ENCODE results near the gene EGFL8. TPM values are rescaled to one million over a fixed set of nuclear protein-coding genes. Genes with fewer than 3 reads are reported as not detected.

Gene EGFL8
- polyA plus RNA-seq, 3 donors: 24.0 to 44.4 (median 24.3) TPM

DNA sequence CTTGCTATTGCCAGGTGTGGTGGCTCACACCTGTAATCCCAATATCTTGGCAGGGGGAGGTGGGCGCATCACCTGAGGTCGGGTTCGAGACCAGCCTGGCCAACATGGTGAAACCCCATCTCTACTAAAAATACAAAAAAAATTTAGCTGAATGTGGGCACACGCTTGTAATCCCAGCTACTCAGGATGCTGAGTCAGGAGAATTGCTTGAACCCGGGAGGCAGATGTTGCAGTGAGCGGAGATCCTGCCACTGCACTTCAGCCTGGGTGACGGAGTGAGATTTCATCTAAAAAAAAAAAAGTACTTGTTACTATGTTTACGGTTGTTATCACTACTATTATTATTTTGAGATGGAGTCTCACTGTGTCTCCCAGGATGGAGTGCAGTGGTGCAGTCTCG, 7.5 kb upstream of the EGFL8 start:
- no peak for DNase-seq (ENCODE audit: extremely low read depth in 1 of 11, low read depth in 9 of 11, low spot score in 4 of 11)

DNA sequence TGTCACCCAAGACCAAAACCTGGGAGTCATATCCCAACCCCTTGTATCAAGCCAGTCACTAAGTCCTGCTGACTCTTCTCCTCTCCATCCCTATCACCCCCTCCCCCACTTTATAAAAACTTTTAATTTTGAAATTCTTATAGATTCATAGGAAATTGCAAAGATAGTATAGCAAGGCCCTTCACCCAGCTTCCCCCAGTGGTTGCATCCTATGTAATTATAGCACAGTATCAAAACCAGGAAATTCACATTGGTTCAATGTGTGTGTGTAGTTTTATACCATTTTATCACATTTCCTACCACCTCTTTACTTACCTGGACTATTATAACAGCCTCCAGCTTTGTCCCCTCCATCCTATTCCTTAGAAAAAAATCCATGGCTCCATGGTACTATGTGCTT, 6.3 kb upstream of the EGFL8 start:
- no peak for DNase-seq (ENCODE audit: extremely low read depth in 1 of 11, low read depth in 9 of 11, low spot score in 4 of 11)

DNA sequence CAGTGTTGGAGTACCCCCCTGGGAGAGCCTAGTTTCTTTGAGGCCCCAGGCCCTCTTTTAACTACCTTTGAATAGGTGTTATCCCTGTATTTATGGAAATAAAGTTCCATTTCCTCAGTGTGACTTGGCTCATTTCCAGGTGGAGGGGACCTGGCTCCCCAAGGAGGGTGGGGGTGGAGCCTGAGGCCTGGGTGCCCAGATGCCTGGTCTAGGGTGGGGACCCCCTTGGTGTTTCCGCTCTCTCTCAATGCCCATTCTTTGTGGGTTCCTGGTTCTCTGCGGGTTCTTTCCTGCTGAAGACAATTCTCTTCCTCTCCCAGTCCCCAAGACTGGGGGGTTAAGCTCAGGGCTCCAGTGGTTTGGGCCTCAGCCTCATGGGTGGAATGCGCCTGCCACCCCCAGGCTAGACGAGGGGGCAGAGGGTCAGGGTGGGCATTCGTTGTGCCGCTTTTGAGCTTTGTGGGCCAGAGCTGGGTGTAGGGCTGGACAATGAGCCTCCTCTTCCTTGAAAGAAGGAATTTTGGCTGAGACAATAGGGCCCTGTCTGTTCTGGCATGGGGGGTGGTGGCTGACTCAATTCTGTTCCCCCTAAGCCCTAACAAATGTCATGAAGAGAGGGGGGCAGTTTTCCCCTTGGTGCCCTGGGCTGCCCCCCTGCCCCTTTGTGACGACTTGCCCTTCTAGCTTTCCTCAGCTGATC, 686 bp upstream of the EGFL8 start:
- no peak for DNase-seq (ENCODE audit: extremely low read depth in 1 of 11, low read depth in 9 of 11, low spot score in 4 of 11)

DNA sequence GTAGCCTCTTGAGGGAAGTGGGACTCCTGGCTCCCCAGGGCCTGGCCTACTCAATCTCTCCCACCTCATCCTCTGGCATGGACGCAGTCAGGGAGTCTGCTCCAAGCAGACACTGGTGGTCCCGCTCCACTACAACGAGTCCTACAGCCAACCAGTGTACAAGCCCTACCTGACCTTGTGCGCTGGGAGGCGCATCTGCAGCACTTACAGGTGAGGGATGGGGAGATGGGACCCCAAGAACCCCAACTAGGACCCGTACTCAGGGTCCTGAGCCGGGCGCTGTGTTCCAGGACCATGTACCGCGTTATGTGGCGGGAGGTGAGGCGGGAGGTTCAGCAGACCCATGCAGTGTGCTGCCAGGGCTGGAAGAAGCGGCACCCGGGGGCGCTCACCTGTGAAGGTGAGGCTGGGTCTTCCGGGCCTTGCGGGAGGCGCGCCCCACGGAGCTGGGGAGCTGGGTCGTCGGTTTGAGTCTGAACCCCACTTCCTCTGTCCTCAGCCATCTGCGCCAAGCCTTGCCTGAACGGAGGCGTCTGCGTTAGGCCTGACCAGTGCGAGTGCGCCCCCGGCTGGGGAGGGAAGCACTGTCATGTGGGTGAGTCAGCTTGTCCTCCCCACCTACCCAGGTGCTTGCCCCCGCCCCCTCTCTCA, 2.1 kb downstream of the EGFL8 start:
- no peak for DNase-seq (ENCODE audit: extremely low read depth in 1 of 11, low read depth in 9 of 11, low spot score in 4 of 11)

DNA sequence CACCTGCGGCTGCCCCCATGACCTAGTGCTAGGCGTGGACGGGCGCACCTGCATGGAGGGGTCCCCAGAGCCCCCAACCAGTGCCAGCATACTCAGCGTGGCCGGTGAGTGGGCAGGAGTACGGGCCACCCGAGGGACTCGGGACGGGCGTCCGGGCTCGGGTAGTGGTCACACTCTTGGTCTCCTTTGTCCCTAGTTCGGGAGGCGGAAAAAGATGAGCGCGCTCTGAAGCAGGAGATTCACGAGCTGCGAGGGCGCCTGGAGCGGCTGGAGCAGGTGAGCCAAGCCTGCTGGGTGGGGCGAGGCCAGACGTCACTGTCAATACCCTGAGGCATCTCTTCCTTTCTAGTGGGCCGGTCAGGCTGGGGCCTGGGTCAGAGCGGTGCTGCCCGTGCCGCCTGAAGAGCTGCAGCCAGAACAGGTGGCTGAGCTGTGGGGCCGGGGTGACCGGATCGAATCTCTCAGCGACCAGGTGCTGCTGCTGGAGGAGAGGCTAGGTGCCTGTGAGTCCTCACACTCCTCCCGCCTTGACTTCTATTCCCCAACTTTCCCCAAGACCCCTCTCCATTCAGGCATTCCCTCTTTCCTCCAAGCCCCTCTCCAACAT, 2.9 kb downstream of the EGFL8 start:
- no peak for DNase-seq (ENCODE audit: extremely low read depth in 1 of 11, low read depth in 9 of 11, low spot score in 4 of 11)

DNA sequence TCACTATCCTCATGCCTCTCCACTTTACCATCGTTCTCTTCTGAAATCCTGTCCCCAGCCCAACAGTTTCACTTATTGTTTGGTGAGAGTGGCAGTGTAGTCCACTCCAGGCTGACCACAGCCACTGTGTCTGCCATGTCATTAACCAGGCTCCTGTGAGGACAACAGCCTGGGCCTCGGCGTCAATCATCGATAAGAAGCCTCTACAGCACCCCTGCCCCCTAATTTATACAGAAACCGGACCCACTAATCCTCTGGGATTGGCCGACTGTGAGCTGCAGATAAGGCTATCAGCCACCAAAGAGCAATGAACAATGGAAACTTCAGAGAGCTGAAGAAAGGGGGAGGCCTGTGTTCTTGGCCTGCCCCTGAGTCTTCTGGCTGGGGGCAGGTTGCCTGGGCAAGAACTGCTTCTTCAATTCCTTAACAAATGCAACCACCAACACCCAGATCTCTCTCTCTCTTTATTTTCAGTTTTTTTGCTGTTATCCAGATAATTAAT, 3.4 kb downstream of the EGFL8 start:
- no peak for DNase-seq (ENCODE audit: extremely low read depth in 1 of 11, low read depth in 9 of 11, low spot score in 4 of 11)

DNA sequence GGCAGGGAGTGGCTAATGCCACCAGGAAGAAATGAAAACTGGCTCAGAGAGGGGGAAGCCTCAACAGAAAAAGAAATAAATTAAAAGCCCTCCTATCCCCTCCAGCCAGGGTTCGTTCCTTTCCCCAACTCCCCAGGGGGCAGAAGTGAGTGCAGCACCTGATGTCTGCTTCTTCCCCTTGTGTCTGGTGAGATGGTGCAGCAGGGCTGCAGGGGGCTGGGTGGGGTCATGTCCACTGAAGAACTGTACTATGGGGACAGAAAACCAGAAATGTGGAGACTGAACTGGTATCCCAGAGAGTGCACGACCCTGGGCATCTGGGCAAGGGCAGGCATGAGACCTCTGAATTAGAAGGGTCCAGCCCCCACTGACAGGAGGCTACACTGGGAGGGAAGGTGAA, 4.0 kb downstream of the EGFL8 start:
- no peak for DNase-seq (ENCODE audit: extremely low read depth in 1 of 11, low read depth in 9 of 11, low spot score in 4 of 11)

DNA sequence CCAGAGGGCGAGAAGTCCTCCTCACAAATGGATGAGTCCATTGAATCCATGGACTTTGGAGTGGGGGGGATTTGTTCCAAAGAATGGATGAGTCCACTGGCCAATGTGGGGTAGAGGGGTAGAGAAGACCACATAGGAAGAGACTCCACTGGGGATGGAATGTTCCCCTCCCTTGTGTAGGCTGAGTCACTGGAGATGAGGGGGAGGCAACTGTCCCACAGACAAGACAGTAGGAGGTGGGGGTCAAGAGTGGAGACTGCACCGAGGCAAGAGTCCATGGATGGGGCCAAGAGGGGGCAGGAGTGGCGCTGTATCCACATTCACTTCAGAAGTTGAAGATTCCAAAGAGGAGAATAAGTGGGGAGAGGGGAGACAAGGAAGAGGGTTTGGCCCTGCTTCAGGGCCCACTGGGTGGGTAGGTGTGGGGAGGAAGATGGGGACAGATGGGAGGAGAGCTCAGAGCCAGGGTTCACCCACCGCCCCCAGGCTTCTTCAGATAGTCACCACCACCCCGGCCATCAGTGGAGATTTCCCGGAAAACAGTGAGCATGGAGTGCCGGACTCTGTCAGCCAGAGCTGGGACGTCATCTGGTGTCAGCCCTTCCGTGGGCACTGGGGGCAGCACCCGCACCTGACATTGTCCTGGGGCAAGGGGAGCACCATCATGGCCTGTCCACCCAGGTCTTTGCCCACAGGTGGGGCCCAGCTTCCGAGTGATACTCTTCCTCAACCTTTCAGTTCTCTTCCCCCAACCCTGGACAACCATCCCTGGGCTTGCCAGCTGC, 4.6 kb downstream of the EGFL8 start:
- DNase-seq (ENCODE audit: extremely low read depth in 1 of 11, low read depth in 9 of 11, low spot score in 4 of 11): no peak

DNA sequence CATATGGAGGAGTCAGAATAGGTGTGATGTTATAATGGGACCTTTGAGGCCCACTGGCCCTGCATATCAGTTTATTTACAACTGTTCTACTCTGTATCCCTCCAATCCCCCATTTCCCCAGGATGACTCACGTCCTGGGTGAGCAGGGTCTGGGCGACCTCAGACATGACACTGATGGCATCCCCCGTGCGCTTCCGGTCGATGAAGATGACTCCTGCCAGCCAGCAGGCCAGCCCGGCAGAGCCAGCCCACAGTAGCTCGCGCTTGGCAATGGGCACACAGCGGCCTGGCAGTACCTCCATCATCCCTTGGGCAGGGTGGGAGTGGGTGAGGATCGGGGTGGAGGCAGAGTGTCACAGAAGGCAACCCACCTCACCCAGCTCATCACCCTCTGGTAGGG, 5.9 kb downstream of the EGFL8 start:
- DNase-seq (ENCODE audit: extremely low read depth in 1 of 11, low read depth in 9 of 11, low spot score in 4 of 11): no peak

DNA sequence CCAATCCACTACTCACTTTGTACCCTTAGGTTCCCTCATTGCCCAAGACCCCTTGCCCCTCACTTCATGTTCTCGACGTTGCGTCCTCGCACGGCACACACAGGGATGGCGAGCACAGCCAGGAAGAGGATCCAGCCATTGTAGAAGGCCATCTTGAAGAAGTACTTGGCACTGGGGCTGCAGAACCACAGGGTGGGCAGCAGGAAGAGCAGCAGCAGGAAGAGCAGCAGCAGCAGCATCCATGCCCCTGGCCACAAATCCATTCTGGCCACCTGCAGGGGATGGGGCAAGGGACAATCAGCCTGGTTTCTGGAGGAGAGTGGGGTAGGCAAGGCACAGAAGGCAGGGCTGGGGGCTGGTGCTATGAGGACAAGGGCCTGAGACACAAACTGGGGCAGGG, 6.8 kb downstream of the EGFL8 start:
- no peak for DNase-seq (ENCODE audit: extremely low read depth in 1 of 11, low read depth in 9 of 11, low spot score in 4 of 11)

DNA sequence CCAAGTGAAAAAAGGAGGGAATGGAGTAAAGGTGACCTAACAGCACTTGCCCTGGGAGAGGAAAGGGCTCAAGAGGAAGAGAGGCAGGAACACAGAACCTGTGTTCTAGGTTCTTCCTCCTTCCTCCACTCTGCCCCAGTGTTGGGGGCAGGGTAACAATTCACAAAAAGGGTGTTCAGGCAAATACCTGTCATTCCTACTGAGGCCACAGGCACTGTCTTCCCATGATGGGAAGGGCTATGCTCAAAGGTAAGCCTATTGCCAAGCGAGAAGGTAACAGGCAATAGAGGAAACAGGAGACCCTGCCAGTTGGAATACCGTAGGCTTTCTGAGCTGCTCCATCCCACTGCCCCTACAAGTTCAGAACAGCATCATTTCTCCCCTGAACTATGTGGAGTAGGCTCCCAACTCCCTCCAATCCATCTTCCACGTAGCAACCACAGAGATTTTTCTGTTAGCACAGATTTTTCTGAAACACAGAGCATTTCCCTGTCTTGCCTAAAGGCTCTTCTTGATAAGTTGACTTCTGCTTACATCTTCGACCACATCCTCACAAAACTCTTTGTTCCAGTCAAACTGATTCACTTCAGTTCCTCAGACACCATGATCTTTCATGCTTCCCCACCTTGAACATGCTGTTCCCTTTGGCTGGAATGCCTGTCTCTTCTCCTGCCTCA, 8.8 kb downstream of the EGFL8 start:
- DNase-seq (ENCODE audit: extremely low read depth in 1 of 11, low read depth in 9 of 11, low spot score in 4 of 11): no peak

DNA sequence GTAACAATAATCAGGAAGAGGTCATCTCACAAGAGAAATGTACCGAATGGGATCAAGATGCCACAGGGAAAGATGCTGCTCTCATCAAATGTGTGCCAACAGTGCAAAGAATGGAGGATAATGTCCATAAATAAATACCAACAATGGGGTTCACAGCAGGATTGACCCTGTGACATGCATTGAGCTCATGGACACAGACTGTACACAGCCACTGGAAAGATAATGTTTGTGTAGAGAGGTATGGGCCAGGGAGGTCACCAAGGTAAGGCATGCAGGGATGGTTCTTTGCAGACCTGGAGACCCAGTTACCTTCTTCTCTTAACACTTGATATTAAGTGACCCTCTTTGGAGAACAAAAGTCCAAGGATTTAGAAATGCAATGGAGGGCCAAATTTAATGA, 10.0 kb downstream of the EGFL8 start:
- no peak for DNase-seq (ENCODE audit: extremely low read depth in 1 of 11, low read depth in 9 of 11, low spot score in 4 of 11)

DNA sequence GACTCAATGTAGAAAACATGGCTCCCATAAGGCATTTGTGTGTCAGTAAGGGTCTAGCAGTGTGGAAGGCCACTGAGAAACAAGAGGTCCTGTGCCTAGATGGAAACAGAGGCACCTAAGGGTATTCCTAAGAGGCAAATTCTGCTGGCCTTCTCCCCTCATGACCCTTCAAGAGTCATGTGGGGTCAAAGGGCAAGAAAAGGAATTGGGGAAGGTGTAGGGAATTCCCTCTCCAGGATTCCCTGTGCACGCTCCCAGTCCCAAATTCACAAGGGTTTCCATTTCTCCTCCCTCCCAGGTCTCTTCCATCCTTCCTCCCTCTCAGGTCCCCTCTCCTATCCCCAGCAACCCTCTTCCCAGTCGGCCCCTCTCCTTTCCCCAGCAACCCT, 10.9 kb downstream of the EGFL8 start:
- DNase-seq (ENCODE audit: extremely low read depth in 1 of 11, low read depth in 9 of 11, low spot score in 4 of 11): no peak

DNA sequence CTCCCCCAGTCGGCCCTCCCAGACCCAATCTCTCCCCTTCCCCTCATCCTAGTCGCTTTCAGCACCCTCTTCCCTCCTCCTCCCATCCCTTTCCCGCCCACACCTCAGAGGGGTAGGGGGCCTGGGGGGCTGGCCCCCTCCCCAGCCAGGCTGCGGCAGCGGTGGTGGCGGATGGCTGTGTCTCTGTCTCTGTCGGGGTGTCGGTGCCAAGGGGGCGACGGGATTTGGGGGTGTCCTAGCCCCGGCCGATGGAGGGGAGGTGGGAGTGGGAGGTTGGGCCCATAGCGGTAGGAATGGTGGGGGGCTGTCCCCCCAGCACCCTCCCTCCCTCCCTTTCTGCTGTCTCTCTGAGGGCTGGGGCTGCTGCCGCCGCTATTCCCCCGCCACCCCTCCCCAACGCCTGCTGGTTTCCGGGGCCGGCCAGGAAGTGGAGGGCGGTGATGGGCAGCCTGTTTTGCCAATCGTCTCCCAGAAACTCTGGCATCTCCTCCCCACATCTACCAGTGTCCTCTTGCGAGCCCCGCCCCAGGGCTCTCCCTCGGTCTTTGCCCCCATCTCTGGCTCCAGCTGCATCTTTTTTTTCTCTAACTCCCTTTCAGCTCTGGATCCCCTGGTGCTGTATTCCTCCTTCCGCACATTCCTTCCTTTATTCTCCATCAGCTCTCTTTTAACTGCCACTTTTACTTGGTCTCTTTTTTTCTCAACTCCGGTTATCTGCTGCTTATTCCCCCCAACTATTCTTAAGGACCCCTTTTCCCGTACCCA, 11.5 kb downstream of the EGFL8 start, which contains the start of gene AGPAT1:
Gene AGPAT1, minus strand, starts transcription at position 374 of the 765 bp plus-strand sequence. CDS start 4,588 bp downstream, outside the sequence.
- peak; percentile 88 to 99 (median 96) for DNase-seq (ENCODE audit: extremely low read depth in 1 of 11, low read depth in 9 of 11, low spot score in 4 of 11)

DNA sequence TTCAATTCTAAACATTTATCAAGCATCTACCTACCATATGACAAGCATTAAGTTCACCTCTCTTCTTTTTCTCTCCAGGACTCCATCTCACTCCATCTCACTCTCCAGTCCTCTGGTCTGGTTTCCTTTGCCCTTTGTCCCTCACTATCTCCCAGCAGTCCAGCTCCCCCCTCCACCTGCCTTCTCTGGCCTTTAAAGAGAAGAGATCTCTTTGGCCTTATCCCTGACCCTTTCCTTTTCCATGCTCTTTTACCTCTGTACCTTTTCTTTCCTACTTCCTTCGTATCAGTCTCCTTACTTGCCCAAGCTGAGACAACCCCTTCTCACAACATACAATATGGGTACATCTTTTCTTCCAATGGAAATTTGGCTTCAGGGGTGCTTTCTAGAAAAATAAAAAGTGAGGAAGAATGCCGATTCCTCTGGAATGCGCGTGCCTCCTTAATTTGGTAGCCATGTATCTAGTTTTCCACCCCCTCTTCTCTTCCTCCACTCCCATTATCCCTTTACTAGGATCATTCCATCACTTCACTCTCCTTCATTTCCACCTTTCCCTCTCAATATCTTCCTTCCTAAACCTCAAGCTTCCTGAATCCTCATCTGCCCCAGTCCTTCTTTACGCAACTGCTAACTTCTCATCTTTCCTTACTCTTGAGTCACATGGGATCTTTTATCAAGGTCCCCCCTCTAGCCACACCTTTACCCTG, 12.2 kb downstream of the EGFL8 start:
- no peak for DNase-seq (ENCODE audit: extremely low read depth in 1 of 11, low read depth in 9 of 11, low spot score in 4 of 11)

DNA sequence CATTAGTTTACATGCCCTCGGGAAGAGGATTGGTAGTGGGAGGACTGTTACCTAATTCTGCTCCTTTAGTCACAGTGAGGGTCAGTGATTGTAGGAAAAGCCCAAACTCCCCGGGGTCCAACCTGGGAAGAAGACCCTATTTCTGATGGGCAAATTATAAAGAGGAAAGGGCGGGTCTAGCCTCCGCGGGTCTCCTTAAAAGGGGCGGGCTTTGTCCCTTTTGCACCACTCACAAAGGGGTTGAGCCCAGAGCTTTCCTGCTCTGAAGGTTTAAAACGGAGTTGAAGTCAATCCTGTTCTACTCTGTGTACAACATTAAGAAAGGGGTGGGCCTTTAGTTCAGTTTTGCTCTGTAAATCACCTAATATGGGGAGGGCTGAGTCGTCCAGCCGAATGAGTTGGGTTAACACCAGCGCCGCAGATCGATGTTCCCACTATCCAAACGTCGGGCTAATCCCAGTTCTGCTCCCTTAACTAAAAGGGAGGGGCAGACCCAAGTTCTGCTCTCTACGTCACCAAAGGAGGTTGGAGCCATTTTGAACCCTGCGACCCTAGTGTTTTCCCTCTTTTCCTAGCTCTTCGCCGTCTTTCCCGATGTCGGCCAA, 12.9 kb downstream of the EGFL8 start:
- peak in 1 of 11 donors; percentile 67 for DNase-seq (ENCODE audit: extremely low read depth in 1 of 11, low read depth in 9 of 11, low spot score in 4 of 11)

DNA sequence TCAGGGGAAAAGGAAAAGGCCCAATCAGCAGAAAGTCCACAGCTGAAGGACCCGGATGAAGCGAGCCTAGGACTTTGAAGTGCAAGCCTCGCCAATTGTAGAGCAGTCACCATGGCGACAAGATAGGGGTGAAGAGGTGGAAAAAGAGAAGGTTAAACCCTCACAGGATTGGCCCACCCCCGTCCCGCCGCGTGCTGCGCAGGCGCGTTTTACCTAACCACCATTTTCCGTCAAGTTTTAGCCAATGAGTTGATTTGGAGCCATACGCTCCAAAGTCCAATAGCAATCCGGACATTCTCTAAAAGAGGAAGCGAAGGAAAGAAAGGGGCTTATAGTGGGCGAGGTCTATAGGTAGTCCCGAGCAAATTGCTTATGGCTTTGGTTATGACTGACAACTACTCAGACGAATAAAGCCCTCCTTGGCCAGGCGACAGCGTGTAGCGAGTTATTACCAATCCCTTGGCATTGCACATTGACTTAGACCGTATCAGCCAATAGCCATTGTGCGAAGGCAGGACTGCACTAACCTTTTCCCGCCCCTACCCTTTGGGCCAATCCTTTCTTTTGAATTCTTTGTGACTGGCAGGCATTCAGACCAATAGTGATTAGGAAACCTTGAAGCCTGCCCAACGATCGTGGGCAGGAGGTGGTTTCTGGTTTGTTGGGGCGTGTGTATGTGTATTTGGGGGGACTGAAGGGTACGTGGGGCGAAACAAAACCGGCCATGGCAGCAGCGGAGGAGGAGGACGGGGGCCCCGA, 13.6 kb downstream of the EGFL8 start, which contains the start of gene RNF5:
Gene RNF5, plus strand, starts transcription at position 618 of the 759 bp plus-strand sequence. Its CDS starts 107 bp downstream, at position 725.
- DNase-seq (ENCODE audit: extremely low read depth in 1 of 11, low read depth in 9 of 11, low spot score in 4 of 11): peak; percentile 99 to 100 (median 100)
